ENCODE measurements around the gene TSC2.

TSC2 gene

DNA sequence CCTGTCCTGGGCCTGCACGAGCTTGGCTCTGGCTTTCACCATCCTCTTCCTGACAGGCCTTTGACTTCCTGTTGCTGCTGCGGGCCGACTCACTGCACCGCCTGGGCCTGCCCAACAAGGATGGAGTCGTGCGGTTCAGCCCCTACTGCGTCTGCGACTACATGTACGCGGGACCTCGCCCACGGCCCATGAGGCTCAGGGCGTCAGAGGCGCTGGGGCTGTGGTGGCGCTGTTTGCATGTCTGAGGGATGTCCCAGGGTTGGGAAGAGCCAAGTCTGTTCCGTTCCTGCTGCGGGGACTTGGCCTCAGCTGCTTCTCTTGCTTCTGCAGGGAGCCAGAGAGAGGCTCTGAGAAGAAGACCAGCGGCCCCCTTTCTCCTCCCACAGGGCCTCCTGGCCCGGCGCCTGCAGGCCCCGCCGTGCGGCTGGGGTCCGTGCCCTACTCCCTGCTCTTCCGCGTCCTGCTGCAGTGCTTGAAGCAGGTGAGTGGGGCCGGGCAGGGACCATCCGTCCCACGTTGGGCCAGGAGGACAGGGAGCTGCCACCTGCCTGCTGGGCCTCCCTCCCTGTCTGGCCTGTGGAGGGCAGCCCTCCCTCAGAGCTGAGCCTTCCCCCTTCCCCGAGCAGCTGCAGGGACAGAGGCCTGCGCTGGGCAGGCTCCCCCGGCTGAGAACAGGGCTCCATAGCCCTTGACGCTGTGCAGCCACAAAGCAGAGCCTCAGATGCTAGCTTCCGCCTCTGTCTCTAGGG, 23.8 kb downstream of the TSC2 start:
- DNase-seq: no peak

DNA sequence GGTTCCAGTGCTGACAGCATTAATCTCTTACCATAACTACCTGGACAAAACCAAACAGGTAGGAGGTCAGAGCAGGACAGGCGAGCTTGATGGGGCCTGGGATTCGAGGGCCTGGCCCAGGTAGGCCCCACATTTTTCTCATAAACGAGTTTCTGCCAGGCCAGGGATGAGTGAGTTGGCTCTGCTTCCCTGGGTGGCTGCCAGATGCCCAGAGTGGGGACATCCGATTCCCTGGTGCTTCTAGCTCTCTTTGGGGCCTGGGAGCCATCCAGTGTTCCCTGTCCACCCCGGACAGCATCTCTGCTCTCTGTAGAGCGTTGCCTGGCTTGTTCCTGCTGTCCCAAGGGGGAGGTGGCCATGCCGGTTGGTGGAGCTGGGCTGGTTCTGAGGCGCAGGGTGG, 25.1 kb downstream of the TSC2 start:
- no peak for DNase-seq

DNA sequence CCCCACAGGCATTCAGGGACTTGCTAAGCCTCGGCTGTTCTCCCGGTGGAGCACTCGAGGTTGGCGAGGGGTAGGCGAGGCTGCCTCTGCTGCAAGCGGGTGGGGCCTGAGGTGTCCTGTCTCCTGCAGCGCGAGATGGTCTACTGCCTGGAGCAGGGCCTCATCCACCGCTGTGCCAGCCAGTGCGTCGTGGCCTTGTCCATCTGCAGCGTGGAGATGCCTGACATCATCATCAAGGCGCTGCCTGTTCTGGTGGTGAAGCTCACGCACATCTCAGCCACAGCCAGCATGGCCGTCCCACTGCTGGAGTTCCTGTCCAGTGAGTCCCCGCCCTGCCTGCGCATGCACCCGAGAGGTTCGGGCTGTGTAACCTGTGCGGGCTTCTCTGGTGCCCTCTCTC, 26.3 kb downstream of the TSC2 start:
- DNase-seq: no peak

DNA sequence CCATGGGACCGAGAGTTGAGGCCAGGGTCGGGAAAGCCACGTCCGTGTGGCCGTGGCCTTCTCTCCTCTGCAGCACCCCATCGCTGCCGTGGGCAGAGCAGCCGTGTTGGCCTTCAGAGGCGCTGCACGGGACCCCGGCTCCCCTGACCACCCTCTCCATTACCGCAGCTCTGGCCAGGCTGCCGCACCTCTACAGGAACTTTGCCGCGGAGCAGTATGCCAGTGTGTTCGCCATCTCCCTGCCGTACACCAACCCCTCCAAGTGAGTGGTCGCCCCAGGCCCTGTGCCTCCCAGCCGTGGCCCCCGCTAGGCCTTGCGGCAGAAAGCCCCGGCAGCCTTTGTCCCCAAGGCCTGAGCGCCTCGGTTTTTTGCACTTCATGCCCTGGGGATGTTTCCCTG, 27.8 kb downstream of the TSC2 start:
- DNase-seq: no peak

DNA sequence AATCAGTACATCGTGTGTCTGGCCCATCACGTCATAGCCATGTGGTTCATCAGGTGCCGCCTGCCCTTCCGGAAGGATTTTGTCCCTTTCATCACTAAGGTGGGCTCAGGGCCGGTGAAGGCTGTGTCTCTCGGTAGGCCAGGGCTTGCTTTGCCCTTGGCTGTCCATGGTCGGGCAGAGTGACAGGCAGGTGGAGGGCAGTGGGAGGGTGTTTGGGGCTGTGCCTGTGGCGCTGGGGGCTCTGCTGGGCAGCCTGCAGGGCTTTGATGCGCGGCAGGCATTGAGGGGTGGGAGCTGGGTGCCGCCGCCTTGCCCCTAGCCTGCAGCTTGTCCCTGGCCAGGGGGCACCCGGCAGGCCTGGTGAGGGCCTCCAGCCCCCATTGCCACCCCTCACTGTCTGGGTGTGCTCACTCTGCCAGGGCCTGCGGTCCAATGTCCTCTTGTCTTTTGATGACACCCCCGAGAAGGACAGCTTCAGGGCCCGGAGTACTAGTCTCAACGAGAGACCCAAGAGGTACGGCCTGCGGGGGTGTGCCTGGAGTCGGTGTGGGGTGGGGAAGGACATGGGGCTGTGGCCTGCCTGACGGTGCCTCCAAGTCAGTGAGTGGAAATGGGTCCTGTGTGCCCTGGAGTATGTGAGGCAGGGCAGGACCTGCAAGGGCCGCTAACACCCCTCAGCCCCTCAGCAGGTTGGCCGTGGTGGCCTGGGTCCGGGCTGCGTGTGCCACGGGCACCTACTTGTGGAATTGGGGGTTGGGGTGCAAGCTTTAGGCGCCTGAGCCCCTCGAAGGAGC, 28.5 kb downstream of the TSC2 start:
- DNase-seq: no peak

DNA sequence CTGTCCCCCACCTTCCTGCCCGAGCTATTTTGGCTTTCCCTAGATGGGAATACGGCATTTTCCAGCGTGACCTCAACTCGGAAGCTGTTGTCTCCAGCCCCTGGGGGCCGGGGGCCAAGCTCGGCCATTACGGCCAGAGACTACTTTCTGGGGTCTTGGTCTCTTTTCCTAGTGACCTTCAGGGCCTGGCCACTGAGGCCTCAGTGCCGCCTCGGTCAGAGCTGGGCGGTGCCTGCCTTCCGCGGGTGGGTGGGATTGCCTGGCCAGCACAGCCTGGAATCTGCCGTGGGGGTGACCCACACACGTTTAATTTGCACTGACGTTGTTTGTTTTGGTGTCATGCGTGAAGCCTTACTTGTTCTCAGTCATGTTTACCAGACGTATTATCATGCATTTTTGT, 29.2 kb downstream of the TSC2 start:
- DNase-seq: no peak

DNA sequence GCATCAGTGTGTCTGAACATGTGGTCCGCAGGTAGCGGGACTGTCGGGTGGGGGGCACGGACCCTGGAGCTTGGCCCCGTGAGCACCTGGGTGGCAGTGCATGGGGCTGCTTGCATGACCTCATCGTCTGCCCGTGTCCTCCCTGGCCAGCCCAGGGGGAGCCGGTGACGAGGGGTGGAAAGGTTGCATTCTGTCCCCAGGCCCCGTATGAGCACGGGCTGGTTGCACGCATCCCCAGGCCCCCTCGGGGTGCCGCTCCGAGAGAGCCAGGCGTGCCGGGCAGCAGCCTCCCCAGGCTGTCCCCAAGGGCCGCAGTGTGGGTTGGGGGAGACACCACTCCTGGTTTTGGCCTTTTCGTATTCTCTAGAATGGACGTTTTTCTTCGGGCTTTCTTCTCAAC, 29.9 kb downstream of the TSC2 start:
- no peak for DNase-seq

DNA sequence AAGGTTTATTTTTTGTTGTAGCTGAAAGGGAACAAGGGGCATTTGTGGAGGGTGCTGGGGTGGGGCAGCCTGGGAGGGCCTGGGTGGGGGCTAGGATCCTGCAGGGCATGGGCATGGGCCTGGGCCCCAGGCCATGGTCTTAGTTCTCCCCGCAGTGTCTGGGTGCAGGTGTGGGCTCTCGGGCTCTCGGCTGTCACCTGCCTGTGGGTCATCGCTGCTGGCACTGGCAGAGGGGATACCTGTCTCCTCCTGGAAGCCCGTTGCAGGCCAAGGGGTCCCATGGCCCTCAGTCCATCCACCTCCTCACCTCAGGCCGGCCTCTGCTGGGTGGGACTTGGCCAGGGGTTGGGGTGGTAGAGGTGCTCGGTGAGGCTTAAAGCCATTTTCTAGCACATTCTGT, 30.3 kb downstream of the TSC2 start:
- DNase-seq: no peak

DNA sequence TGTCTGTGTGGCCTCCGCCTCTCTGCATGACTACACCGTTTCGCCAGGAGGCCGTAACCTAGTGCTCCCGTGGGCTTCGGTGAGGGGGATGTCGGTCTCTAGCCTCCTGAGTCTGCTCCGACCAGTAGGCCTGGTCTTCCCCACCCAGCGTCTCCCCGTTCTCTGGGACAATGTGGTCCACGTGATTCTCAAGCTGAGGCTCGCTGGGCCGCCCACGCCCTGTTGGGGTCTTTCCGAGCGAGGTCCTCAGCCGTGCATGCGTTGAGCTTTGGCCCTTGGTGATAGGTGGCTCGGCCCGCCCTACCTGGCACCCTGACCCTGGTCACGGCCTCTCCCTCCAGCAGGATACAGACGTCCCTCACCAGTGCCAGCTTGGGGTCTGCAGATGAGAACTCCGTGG, 30.9 kb downstream of the TSC2 start:
- DNase-seq: no peak

DNA sequence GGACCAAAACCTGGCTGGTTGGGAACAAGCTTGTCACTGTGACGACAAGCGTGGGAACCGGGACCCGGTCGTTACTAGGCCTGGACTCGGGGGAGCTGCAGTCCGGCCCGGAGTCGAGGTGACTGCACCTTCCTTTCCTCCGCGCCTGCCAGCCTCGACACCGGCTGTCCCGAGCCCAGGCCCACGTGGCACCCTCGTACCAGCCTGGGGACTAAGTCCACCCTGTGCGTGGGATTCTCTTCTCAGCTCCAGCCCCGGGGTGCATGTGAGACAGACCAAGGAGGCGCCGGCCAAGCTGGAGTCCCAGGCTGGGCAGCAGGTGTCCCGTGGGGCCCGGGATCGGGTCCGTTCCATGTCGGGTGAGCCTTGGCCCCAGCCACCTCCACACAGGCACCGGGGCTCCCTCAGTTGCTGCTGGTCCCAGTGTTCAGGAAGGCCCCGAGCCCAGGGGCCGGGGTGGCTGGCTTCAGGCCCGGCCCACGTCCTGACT, 31.6 kb downstream of the TSC2 start:
- DNase-seq: no peak

DNA sequence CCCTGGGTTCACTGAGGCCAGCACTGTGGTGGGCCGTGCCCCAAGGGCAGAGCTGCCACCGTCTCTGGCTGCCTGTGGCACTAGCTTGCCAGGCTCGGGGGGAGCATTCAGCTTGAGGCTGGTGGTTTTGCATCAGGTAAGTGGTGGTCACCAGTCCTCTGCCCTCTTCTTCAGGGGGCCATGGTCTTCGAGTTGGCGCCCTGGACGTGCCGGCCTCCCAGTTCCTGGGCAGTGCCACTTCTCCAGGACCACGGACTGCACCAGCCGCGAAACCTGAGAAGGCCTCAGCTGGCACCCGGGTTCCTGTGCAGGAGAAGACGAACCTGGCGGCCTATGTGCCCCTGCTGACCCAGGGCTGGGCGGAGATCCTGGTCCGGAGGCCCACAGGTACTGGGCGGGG, 32.2 kb downstream of the TSC2 start:
- DNase-seq: no peak

DNA sequence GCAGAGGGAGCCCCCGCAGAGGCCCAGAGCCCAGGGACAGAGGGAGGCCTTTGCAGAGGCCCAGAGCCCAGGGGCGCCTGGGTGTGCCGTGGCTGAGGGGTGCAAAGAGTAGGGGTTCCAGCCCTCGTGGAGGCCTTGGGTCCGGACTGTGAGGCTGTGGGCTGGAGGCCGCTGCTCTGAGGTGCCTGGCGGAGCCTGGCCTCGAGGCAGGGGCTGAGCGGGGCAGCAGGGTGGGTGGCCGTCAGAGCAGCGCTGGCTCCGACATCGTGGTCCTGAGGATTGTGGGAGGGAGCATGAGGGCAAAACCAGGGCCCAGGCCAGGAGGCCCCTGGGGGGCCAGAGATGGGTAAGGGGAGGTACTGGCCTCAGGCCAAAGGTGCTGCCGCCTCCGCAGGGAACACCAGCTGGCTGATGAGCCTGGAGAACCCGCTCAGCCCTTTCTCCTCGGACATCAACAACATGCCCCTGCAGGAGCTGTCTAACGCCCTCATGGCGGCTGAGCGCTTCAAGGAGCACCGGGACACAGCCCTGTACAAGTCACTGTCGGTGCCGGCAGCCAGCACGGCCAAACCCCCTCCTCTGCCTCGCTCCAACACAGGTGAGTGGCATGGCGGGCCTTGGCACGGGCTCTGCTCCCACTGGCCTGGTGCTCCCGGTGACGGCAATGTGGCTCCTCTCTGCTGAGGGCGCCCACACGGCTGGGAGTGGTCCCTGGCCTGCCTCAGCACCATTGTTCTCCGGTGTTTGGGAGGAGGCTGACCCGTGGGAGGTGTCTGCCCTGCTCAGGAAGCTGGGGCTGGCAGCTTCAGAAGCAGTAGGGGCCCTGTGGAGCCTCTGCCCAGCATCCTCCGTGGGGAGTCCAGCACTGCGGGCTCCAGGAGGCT, 33.7 kb downstream of the TSC2 start:
- no peak for DNase-seq

DNA sequence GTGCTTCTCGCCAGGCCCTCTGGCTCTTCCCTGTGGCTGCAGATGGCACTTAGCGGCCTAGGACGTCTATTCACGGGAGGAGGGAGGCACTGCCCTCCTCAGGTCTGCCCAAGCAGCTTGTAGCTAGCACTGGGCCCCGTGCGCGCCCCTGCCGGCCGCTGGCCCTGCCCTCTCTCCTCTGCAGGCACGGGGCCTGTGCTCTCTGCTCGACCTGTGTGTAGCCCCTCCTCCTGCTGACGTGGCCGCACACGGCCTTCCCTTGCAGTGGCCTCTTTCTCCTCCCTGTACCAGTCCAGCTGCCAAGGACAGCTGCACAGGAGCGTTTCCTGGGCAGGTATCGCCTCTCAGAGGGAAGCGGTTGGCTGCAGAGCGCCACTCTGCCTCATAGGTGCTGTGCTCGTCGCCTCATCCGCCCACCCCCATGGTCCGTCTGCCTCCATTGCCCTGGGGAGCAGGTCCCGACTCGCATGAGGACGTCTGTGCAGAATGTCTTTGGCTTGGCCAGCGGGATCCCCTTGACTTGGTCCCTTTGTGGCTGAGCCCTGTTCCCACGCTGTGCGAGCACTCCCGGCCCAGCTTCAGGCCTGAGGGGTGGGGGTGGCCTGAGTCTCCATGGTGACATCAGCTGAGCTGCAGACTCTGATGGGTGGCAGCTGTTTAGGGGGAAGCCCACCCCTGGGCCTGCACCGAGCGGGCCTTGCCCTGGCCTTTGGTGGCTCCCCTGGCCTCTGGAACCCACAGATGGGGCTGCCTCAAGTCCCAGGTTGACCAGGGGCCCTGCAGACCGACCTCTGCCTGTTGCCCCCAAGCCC, 34.6 kb downstream of the TSC2 start:
- DNase-seq: no peak

DNA sequence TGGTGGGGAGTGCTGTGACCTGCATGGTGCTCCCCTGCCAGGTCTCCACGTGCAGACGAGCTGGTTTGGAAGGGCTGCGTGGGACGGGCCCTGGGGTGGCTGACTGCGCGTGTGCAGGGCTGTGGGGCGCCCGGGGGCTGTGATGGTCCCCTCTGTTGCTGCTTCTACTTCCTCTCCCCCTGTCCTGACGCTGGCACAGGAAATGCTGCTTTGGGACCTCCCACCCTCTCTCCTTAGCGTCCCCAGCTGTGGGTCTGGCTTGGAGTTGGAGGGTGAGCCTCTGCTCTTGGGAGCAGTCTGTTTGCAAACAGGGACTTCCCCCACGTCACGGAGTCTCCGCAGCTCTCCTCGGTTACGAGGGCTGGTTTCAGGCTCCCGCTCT, 35.2 kb downstream of the TSC2 start:
- no peak for DNase-seq

DNA sequence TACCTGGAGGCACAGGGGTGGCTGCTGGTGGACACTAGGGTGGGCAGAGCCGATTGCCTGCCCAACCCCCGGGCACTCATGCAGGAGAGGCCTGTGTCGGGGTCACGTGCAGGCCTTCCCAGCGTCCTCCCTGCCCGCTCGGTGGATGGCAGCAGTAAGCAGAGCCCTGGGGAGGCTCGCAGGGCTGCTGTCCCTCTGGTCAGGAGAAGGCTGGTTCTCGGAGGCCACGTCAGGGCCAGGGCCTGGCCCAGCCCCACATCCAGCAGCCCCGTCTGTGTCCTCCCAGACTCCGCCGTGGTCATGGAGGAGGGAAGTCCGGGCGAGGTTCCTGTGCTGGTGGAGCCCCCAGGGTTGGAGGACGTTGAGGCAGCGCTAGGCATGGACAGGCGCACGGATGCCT, 35.6 kb downstream of the TSC2 start:
- DNase-seq: no peak

DNA sequence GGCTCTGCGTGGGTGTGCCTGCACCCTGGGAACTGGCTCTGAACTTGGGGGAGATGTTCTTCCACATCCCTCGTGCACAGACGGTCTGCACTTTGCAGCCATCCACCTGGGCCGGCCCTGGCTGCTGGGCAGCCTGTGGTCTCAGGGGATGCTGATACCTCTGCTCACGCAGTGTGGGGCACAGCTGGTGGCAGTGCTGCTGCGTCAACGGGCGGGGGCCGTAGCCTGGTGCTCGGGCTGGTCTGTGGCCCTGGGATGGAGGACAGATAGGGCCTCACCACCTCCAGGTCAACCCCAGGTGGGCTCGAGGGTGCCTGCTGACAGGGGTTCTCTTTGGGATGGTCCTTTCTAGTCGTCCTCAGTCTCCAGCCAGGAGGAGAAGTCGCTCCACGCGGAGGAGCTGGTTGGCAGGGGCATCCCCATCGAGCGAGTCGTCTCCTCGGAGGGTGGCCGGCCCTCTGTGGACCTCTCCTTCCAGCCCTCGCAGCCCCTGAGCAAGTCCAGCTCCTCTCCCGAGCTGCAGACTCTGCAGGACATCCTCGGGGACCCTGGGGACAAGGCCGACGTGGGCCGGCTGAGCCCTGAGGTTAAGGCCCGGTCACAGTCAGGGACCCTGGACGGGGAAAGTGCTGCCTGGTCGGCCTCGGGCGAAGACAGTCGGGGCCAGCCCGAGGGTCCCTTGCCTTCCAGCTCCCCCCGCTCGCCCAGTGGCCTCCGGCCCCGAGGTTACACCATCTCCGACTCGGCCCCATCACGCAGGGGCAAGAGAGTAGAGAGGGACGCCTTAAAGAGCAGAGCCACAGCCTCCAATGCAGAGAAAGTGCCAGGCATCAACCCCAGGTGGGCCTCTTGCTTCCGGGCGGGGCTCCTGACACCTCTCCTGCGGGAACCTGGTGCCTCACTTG, 36.3 kb downstream of the TSC2 start:
- DNase-seq: no peak

DNA sequence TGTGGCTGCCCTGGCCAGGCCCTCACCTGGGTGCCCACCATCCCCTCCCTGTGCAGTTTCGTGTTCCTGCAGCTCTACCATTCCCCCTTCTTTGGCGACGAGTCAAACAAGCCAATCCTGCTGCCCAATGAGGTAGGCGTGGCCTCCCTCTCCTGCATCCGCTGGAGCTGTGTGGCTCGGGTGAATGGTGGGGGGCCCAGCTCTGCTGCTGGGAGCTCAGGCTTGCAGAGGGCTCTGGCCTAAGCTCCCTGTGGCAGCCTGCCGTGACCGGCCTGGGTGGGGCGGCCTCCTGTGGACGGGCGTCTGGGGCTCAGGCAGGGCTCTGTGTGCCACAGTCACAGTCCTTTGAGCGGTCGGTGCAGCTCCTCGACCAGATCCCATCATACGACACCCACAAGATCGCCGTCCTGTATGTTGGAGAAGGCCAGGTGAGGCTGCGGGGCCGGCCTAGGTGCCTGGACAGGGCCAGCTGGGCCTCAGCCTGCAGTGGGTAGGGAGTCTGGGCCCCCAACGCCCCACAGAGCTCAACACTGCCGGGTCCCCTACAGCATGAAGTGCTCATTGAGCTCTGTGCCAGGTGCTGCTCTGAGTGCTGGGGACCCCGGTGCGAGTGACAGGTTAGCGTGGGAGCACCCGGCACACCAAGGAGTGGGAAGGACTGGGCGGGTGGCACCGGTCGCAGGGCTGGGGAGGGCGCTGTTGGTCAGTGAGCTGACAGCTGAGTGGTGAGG, 37.3 kb downstream of the TSC2 start:
- no peak for DNase-seq

DNA sequence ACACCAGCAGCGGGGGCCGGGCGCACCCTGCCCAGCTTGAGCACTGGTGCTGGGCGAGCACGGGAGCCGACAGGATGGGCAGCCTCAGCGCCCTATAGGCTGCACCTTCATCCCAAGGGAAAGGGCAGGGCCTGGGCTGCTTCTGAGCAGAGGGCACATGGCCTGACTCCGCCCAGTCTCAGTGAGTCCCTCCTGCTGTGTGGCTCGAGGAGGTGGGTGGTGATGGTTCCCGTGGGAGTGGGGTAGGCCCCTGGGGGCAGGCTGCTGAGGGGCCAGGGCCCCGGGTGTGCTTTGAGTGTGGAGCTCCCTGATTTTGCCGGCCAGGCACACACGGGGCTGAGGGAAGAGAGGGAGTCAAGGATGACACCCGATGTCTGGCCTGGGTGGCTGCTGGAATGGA, 37.9 kb downstream of the TSC2 start:
- DNase-seq: no peak

DNA sequence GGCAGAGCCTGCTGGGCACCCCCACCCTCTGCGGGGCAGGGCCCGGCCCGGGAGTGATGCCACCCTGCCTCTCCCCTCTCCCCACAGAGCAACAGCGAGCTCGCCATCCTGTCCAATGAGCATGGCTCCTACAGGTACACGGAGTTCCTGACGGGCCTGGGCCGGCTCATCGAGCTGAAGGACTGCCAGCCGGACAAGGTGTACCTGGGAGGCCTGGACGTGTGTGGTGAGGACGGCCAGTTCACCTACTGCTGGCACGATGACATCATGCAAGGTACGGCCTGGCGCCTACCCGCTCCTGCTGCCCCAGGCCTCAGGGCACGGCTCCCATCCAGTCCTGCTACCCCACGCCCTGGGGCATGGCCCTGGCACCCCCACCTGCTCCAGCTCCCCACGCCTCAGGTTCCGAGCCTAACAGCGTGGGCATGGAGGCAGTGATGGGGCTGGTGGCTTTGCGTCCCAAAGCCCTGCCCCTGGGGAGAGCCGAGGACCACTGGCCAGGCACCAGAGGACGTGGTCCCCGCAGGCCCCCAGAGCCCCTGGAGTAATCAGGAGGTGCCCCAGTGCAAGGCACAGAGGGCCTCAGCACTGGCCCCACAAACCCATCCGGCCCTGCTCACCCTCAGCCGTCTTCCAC, 38.4 kb downstream of the TSC2 start:
- no peak for DNase-seq
